Endothelial cell of umbilical vein (primary cell): ENCODE data around the gene ADAMTS19. TPM values are rescaled to one million over a fixed set of nuclear protein-coding genes. Genes with fewer than 3 reads are reported as not detected.

Source experiments
- BruUV-seq: library from RNA; stranded (reverse); fragments of 400-500 nt; replicated peaks from 2 replicates; lab custom pipeline; 2021; lab: Mats Ljungman, UMichigan
- CTCF ChIA-PET: fragments of 300-600, 350-600 bp; sonication (Branson Sonifier 250); formaldehyde crosslinking; loops from one replicate; lab custom pipeline; 2021; ENCODE audit warnings: antibody characterized with exemption, inconsistent platforms; lab: Charles Lee
- POLR2A ChIA-PET: fragments of 300-600, 350-600 bp; sonication (Branson Sonifier 250); formaldehyde crosslinking; loops from one replicate; lab custom pipeline; 2021; ENCODE audit warnings: antibody characterized with exemption, inconsistent platforms; lab: Charles Lee
- DNase-seq: peaks from one replicate; pipeline ENCODE4 v3.0.0-alpha.2; 2011; ENCODE audit warnings: low read depth, low spot score
- FAIRE-seq: peaks from 2 replicates; lab custom pipeline; 2011; peaks lifted over from hg19 to GRCh38; lab: Jason Lieb, UNC
- H2AFZ ChIP-seq: 2 replicates; pipeline ENCODE4 v1.6.0; 2012; ENCODE audit warnings: low read depth, low read length, control low read depth, inconsistent platforms
- H3K27ac ChIP-seq: 2 replicates; pipeline ENCODE4 v1.5.1; 2011; ENCODE audit warnings: low read depth, mild to moderate bottlenecking, control low read depth, low read length, moderate library complexity; ENCODE audit not compliant: insufficient read depth
- H3K27me3 ChIP-seq, 2 experiments: 2 replicates each; pipeline versions ENCODE4 v1.6.0 to v1.6.1; 2011; ENCODE audit warnings: low read length in 2 of 2, mixed read lengths in 1 of 2; ENCODE audit not compliant: control insufficient read depth in 2 of 2, insufficient read depth in 2 of 2
- H3K36me3 ChIP-seq, 2 experiments: 2 replicates in 1 of 2; 3 replicates in 1 of 2; pipeline ENCODE4 v1.5.1; 2011; ENCODE audit warnings: low read length in 2 of 2, mild to moderate bottlenecking in 1 of 2, moderate library complexity in 1 of 2; ENCODE audit not compliant: control insufficient read depth in 2 of 2, insufficient read depth in 2 of 2; ENCODE audit errors: extremely low read depth in 1 of 2
- H3K4me1 ChIP-seq: 3 replicates; pipeline ENCODE4 v1.5.1; 2011; ENCODE audit warnings: mild to moderate bottlenecking, low read length; ENCODE audit not compliant: control insufficient read depth, insufficient read depth; ENCODE audit errors: extremely low read depth
- H3K4me2 ChIP-seq: 2 replicates; pipeline ENCODE4 v1.6.1; 2011; ENCODE audit warnings: low read length, control low read depth, mixed read lengths; ENCODE audit not compliant: insufficient read depth
- H3K4me3 ChIP-seq, 3 experiments: fragments of 200-600 bp in 1 of 3; sonication (generic), shearing (Covaris generic) in 1 of 3; replicated peaks in 1 of 3; 2 replicates each; pipeline ENCODE4 v1.5.1; 2011 to 2016; ENCODE audit warnings: control low read depth in 3 of 3, low read length in 3 of 3, mild to moderate bottlenecking in 2 of 3, inconsistent platforms in 1 of 3, low read depth in 1 of 3, moderate library complexity in 1 of 3; ENCODE audit not compliant: insufficient read depth in 1 of 3
- H3K79me2 ChIP-seq: 2 replicates; pipeline ENCODE4 v1.6.0; 2012; ENCODE audit warnings: low read length, inconsistent platforms; ENCODE audit not compliant: control insufficient read depth, insufficient read depth
- H3K9ac ChIP-seq: replicated peaks from 2 replicates; pipeline ENCODE3; 2011; ENCODE audit warnings: low read length, control low read depth; ENCODE audit not compliant: insufficient read depth; ENCODE audit errors: extremely low read depth
- H3K9me1 ChIP-seq: replicated peaks from 3 replicates; pipeline ENCODE4 v1.6.0; 2011; ENCODE audit warnings: mild to moderate bottlenecking, low read length; ENCODE audit not compliant: control insufficient read depth, insufficient read depth; ENCODE audit errors: extremely low read depth
- H3K9me3 ChIP-seq: replicated peaks from 2 replicates; pipeline ENCODE4 v1.5.1; 2012; ENCODE audit warnings: low read length, inconsistent platforms; ENCODE audit not compliant: control insufficient read depth, insufficient read depth
- H4K20me1 ChIP-seq: replicated peaks from 2 replicates; pipeline ENCODE3; 2011; ENCODE audit warnings: mild to moderate bottlenecking, low read length; ENCODE audit not compliant: control insufficient read depth, insufficient read depth; ENCODE audit errors: extremely low read depth
- EZH2 ChIP-seq: IDR thresholded peaks from 2 replicates; pipeline ENCODE4 v1.6.1; 2012; ENCODE audit warnings: borderline replicate concordance, low read depth, mild to moderate bottlenecking, moderate library complexity, low read length, inconsistent platforms; ENCODE audit not compliant: severe bottlenecking
- FOS ChIP-seq: IDR thresholded peaks from 2 replicates; pipeline ENCODE4 v1.6.1; 2011; ENCODE audit warnings: mild to moderate bottlenecking, low read length, moderate library complexity, borderline replicate concordance; ENCODE audit not compliant: insufficient read depth
- GATA2 ChIP-seq: IDR thresholded peaks from 2 replicates; pipeline ENCODE4 v1.7.0; 2011; ENCODE audit warnings: low read depth, mild to moderate bottlenecking, moderate library complexity, mixed read lengths, low read length; ENCODE audit not compliant: insufficient read length, insufficient read depth
- JUN ChIP-seq: IDR thresholded peaks from 2 replicates; pipeline ENCODE4 v1.6.1; 2011; ENCODE audit warnings: borderline replicate concordance, low read depth; ENCODE audit not compliant: insufficient read length, insufficient read depth
- MYC ChIP-seq: IDR thresholded peaks from one replicate; pipeline ENCODE4 v1.6.1; 2011; ENCODE audit warnings: mild to moderate bottlenecking, low read depth, low read length
- POLR2A ChIP-seq: IDR thresholded peaks from 2 replicates; pipeline ENCODE4 v1.6.1; 2012; ENCODE audit warnings: low read depth, mild to moderate bottlenecking, control low read depth, low read length
- POLR2AphosphoS5 ChIP-seq: IDR thresholded peaks from 2 replicates; pipeline ENCODE4 v1.6.1; 2012; ENCODE audit warnings: low read depth, mild to moderate bottlenecking, control low read depth, low read length, moderate library complexity; ENCODE audit not compliant: insufficient read depth
- dilution Hi-C: fragments of 300-500 bp; cut with MboI; formaldehyde crosslinking; loops from one replicate; pipeline ENCODE4 v1.15.0; 2019; ENCODE audit warnings: low sequenced_read_pairs; ENCODE audit not compliant: extremely low pct_ligation_motif_present
- intact Hi-C: fragments of 100-400 bp; cut with micrococcal nuclease; formaldehyde crosslinking; loops from one replicate; pipeline ENCODE4 v1.10.0; 2022
- polyA plus RNA-seq, 4 experiments: library from polyadenylated mRNA; depleted of rRNA in 3 of 4; stranded (reverse) in 3 of 4; unstranded in 1 of 4; fragments of >200 nt; gene quantifications; 2 replicates each; pipeline versions ENCODE4 v1.2.1 to v1.2.3, GENCODE V29; 2011 to 2012; ENCODE audit warnings: missing spikeins in 1 of 4
- total RNA-seq: library from RNA; stranded (reverse); gene quantifications from 2 replicates; pipeline ENCODE4 v1.2.3, GENCODE V29; 2021
- TF ChIP-seq, protein P1 (sequence below): IDR thresholded peaks from 2 replicates; pipeline ENCODE4 v1.6.1; 2011; ENCODE audit not compliant: insufficient read depth, insufficient read length
- TF ChIP-seq, protein P2 (sequence below), 2 donors: IDR thresholded peaks; 1 replicate in 1 of 2; 2 replicates in 1 of 2; pipeline ENCODE4 v1.5.1; 2011; ENCODE audit warnings: low read length in 2 of 2, mild to moderate bottlenecking in 2 of 2, moderate library complexity in 2 of 2, control low read depth in 1 of 2, inconsistent platforms in 1 of 2, low read depth in 1 of 2; ENCODE audit not compliant: insufficient read depth in 1 of 2; ENCODE audit errors: extremely low read depth in 1 of 2

The ADAMTS19 gene
- total and polyA plus RNA-seq, 2 donors (not counting 3 experiments of a cell fraction or from before 2014, with no cell fraction given): not detected

GRCh38 chr5:129653057-129653375, 192.9 kb downstream of the ADAMTS19 start:
- TF ChIP-seq GATA2: no peak
- no peak for TF ChIP-seq POLR2A
- TF ChIP-seq, protein P1, sequence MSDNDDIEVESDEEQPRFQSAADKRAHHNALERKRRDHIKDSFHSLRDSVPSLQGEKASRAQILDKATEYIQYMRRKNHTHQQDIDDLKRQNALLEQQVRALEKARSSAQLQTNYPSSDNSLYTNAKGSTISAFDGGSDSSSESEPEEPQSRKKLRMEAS: no peak
- no peak for TF ChIP-seq POLR2AphosphoS5
- no peak for TF ChIP-seq JUN
- no peak for TF ChIP-seq EZH2
- TF ChIP-seq FOS: no peak
- TF ChIP-seq, protein P2, sequence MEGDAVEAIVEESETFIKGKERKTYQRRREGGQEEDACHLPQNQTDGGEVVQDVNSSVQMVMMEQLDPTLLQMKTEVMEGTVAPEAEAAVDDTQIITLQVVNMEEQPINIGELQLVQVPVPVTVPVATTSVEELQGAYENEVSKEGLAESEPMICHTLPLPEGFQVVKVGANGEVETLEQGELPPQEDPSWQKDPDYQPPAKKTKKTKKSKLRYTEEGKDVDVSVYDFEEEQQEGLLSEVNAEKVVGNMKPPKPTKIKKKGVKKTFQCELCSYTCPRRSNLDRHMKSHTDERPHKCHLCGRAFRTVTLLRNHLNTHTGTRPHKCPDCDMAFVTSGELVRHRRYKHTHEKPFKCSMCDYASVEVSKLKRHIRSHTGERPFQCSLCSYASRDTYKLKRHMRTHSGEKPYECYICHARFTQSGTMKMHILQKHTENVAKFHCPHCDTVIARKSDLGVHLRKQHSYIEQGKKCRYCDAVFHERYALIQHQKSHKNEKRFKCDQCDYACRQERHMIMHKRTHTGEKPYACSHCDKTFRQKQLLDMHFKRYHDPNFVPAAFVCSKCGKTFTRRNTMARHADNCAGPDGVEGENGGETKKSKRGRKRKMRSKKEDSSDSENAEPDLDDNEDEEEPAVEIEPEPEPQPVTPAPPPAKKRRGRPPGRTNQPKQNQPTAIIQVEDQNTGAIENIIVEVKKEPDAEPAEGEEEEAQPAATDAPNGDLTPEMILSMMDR (IDR thresholded peaks at IDR 0.05; ENCODE audit: extremely low read depth in 1 of 2, insufficient read depth in 1 of 2, low read depth in 1 of 2, low read length in 2 of 2): no peak
- TF ChIP-seq MYC: no peak
- Histone ChIP-seq H3K36me3 (no peaks in the 10 kb centered on the region), H3K79me2 (no peaks in the 10 kb centered on the region), H3K4me3 (no peak overlapping the region), H3K9me1 (no peaks in the 10 kb centered on the region), H3K27ac (no peak overlapping the region), H3K9me3 (no peaks in the 10 kb centered on the region), H2AFZ (no peak overlapping the region), H3K4me1 (no peaks in the 10 kb centered on the region), H3K27me3 (no peaks in the 10 kb centered on the region), H3K9ac (no peak overlapping the region), H4K20me1 (no peaks in the 10 kb centered on the region), H3K4me2 (no peak overlapping the region)
- intact Hi-C loops (no loop called here), dilution Hi-C loops (no loop called here)
- POLR2A ChIA-PET: no interaction called here
- DNase-seq (no peak), FAIRE-seq (no peak)
- CTCF ChIA-PET: interaction anchor here (1.7 kb wide), 1 partner anchor 11 kb away, joined by 4 read pairs; no protein-coding TSS in a partner anchor
- BruUV-seq: no TSS peak
